Measurements from ENCODE around the gene HECTD1. TPM values are rescaled to one million over a fixed set of nuclear protein-coding genes. Genes with fewer than 3 reads are reported as not detected.

HECTD1 gene
- total and polyA plus RNA-seq, 9 of the 15 experiments (the other 6 are each of a cell fraction or from before 2014, with no cell fraction given): 27.9 to 111 (median 78.1) TPM

DNA sequence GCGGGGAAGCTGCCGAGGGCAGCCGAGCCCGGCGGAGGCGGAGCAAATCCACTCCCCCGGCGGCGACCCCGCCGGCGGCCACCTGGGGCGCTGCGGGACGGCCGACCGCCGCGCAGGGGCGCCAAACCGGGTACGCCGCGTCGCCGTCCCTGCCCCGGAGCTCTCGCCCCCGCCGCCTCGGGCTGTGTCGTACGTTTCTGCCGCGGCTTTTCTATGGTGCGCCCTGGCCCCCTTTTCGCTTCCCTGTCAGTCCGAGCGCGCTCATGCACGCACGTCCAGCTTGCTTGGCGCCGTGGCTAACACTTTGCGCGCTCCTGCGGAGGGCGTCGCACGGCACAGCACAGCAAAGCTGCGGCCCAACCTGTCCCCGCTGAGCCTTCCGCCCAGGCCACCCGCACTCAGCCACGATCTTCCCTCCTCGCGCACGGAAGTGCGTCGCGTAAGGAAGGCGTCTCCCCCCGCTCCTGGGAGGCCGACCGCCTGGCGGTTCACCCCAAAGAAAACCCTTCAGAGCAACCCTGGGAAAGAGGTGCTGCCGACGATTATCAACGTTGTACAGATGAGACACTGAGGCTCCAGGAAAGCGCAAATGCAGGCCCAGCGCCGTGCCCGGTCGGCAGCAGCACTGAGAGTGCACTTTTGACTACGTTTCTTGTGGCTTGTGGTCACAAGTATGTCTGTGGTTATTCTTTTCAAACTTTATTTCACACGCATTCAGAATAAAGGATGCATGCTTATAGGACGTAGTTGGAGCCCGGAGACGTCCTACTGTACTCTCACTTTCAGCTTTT lies at the start of gene HECTD1 (continued):
- TF ChIP-seq, protein P1, sequence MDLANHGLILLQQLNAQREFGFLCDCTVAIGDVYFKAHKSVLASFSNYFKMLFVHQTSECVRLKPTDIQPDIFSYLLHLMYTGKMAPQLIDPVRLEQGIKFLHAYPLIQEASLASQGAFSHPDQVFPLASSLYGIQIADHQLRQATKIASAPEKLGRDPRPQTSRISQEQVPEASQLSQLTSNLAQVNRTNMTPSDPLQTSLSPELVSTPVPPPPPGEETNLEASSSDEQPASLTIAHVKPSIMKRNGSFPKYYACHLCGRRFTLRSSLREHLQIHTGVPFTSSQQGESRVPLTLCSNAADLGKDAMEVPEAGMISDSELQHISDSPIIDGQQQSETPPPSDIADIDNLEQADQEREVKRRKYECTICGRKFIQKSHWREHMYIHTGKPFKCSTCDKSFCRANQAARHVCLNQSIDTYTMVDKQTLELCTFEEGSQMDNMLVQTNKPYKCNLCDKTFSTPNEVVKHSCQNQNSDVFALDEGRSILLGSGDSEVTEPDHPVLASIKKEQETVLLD (IDR thresholded peaks at IDR 0.05): peak; percentile 81
- TF ChIP-seq CBX8 (IDR thresholded peaks at IDR 0.05; ENCODE audit: borderline replicate concordance, extremely low read depth, low read depth, low read length, poor library complexity, severe bottlenecking) (no peak), DMBX1 (CRISPR knock-in tag; IDR thresholded peaks at IDR 0.05; ENCODE audit: borderline replicate concordance) (no peak), ARID1B (IDR thresholded peaks at IDR 0.05) (peak; percentile 20; the same call in 1 of the 2 replicates), ERF (CRISPR knock-in tag; IDR thresholded peaks at IDR 0.05) (0 out of 2 replicates have a peak, but pooled peaks have one; percentile 38), POLR2G (IDR thresholded peaks at IDR 0.05; ENCODE audit: low read depth, low read length) (peak; percentile 93), ZNF232 (CRISPR knock-in tag; IDR thresholded peaks at IDR 0.05) (peak; percentile 33; the same call in 1 of the 2 replicates), NFE2 (IDR thresholded peaks at IDR 0.05; ENCODE audit: low read depth) (no peak), KDM5B (IDR thresholded peaks at IDR 0.05; ENCODE audit: insufficient replicate concordance, low read depth, low read length) (peak; percentile 85), ETS2 (tag; IDR thresholded peaks at IDR 0.05; ENCODE audit: borderline replicate concordance, poor library complexity, severe bottlenecking) (no peak), HDAC6 (IDR thresholded peaks at IDR 0.05; ENCODE audit: low read depth, low read length) (0 out of 2 replicates have a peak, but pooled peaks have one; percentile 27), U2AF2 (optimal IDR thresholded peaks at IDR 0.05; ENCODE audit: low read depth, low read length) (no peak)
- TF ChIP-seq, protein P2, sequence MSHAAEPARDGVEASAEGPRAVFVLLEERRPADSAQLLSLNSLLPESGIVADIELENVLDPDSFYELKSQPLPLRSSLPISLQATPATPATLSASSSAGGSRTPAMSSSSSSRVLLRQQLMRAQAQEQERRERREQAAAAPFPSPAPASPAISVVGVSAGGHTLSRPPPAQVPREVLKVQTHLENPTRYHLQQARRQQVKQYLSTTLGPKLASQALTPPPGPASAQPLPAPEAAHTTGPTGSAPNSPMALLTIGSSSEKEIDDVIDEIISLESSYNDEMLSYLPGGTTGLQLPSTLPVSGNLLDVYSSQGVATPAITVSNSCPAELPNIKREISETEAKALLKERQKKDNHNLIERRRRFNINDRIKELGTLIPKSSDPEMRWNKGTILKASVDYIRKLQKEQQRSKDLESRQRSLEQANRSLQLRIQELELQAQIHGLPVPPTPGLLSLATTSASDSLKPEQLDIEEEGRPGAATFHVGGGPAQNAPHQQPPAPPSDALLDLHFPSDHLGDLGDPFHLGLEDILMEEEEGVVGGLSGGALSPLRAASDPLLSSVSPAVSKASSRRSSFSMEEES (CRISPR knock-in tag; IDR thresholded peaks at IDR 0.05): no peak
- TF ChIP-seq, protein P3, sequence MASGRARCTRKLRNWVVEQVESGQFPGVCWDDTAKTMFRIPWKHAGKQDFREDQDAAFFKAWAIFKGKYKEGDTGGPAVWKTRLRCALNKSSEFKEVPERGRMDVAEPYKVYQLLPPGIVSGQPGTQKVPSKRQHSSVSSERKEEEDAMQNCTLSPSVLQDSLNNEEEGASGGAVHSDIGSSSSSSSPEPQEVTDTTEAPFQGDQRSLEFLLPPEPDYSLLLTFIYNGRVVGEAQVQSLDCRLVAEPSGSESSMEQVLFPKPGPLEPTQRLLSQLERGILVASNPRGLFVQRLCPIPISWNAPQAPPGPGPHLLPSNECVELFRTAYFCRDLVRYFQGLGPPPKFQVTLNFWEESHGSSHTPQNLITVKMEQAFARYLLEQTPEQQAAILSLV (tag; IDR thresholded peaks at IDR 0.05): no peak
- TF ChIP-seq, protein P4, sequence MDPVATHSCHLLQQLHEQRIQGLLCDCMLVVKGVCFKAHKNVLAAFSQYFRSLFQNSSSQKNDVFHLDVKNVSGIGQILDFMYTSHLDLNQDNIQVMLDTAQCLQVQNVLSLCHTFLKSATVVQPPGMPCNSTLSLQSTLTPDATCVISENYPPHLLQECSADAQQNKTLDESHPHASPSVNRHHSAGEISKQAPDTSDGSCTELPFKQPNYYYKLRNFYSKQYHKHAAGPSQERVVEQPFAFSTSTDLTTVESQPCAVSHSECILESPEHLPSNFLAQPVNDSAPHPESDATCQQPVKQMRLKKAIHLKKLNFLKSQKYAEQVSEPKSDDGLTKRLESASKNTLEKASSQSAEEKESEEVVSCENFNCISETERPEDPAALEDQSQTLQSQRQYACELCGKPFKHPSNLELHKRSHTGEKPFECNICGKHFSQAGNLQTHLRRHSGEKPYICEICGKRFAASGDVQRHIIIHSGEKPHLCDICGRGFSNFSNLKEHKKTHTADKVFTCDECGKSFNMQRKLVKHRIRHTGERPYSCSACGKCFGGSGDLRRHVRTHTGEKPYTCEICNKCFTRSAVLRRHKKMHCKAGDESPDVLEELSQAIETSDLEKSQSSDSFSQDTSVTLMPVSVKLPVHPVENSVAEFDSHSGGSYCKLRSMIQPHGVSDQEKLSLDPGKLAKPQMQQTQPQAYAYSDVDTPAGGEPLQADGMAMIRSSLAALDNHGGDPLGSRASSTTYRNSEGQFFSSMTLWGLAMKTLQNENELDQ (CRISPR knock-in tag; IDR thresholded peaks at IDR 0.05; ENCODE audit: borderline replicate concordance): no peak

Measured in K562 (cell line).